Heart right ventricle (tissue), 16 donors: Measurements from ENCODE around the gene PLAU. TPM values are rescaled to one million over a fixed set of nuclear protein-coding genes. Genes with fewer than 3 reads are reported as not detected.

Source experiments
- ATAC-seq, 8 donors: fragments of 200-7000 bp; cut with Tn5 transposase; one replicate each; pipeline ENCODE4 v1.9.1; 2020; ENCODE audit warnings: mild to moderate bottlenecking in 8 of 8, moderate library complexity in 8 of 8, moderate number of reproducible peaks in 1 of 8
- DNase-seq, 2 donors: peaks; one replicate each; pipeline ENCODE4 v3.0.0-alpha.2; 2020
- H3K27ac ChIP-seq, 10 donors: fragments of 200-600 bp; sonication (generic) in 2 of 10; one replicate each; pipeline versions ENCODE4 v1.5.0 to v1.8.0; 2020 to 2022; ENCODE audit warnings: mild to moderate bottlenecking in 3 of 10
- H3K27me3 ChIP-seq, 7 donors: fragments of 200-600 bp; one replicate each; pipeline ENCODE4 v1.8.0; 2021 to 2022; ENCODE audit warnings: mild to moderate bottlenecking in 2 of 7
- H3K36me3 ChIP-seq, 9 donors: fragments of 200-600 bp; sonication (generic) in 1 of 9; one replicate each; pipeline versions ENCODE4 v1.5.0 to v1.8.0; 2020 to 2022; ENCODE audit warnings: mild to moderate bottlenecking in 2 of 9
- H3K4me1 ChIP-seq, 9 donors: fragments of 200-600 bp; sonication (generic) in 1 of 9; one replicate each; pipeline versions ENCODE4 v1.5.0 to v1.8.0; 2020 to 2022; ENCODE audit warnings: mild to moderate bottlenecking in 4 of 9
- H3K4me3 ChIP-seq, 10 donors: fragments of 200-600 bp; sonication (generic) in 2 of 10; one replicate each; pipeline versions ENCODE4 v1.5.0 to v1.8.0; 2020 to 2022; ENCODE audit warnings: mild to moderate bottlenecking in 7 of 10, moderate library complexity in 2 of 10
- H3K9me3 ChIP-seq, 11 donors: fragments of 200-600 bp in 10 of 11; sonication (generic) in 2 of 11; one replicate each; pipeline versions ENCODE4 v1.5.0 to v1.8.0; 2013 to 2022; ENCODE audit warnings: mild to moderate bottlenecking in 2 of 11, control low read depth in 1 of 11, moderate library complexity in 1 of 11
- WGBS, 2 donors: extraction: QIAGEN DNeasy Blood & Tissue Kit; methylation state at CpG; one replicate each; pipeline ENCODE4 v1.1.7; 2013; ENCODE audit warnings: inconsistent platforms in 1 of 2; 5-methylcytosine and 5-hydroxymethylcytosine counted together
- intact Hi-C, 10 donors: fragments of 100-400 bp; cut with DNase I; formaldehyde crosslinking; loops; one replicate each; pipeline versions ENCODE4 v1.11.1 to v1.14.2; 2022
- polyA plus RNA-seq, 2 donors: library from polyadenylated mRNA; stranded (reverse); fragments of 200-250 nt; gene quantifications; one replicate each; pipeline ENCODE4 v1.2.3, GENCODE V29; 2013
- total RNA-seq, 10 donors: library from RNA; stranded (reverse); fragmentation: NEBNext Ultra II Directional in 3 of 10; extraction: Animal tissue kit (Norgen Biotek cat#: 25700) in 3 of 10; gene quantifications; one replicate each; pipeline versions ENCODE4 v1.2.1 to v1.2.4, GENCODE V29; 2021 to 2023
- TF ChIP-seq, protein P1 (sequence below), 9 donors: fragments of 200-600 bp; sonication (generic) in 2 of 9; IDR thresholded peaks; one replicate each; pipeline versions ENCODE4 v1.5.0 to v1.8.0; 2021 to 2022; ENCODE audit warnings: antibody characterized with exemption in 9 of 9, mild to moderate bottlenecking in 5 of 9, moderate library complexity in 1 of 9
- donor health status: Arrhythmogenic right ventricular cardiomyopathy.
- donor health status: ischemic (EF 13 %, LVEDD 7.1; RV severe dilation, severe dysfunction).
- donor health status: healthy with polysubstance abuse.
- donor health status: DM: no; HTN: yes; CAD: no.
- donor health status: DM: no; HTN: no; CAD: no.
- donor health status: ischemic (EF 25% LVEDD 6.9; RV normal size, moderate dysfunction).
- donor health status: ischemic (EF 25% LVEDD 5.7; RV mildly dilated, moderate dysfunction).
- donor health status: healthy.
- donor health status: DM: yes; HTN: yes; CAD: no.
- donor health status: Ischemic cardiomyopathy.
- donor health status: ischemic (EF 35%, LVEDD 5.7; RV mildly dilated, moderate dysfunction).
- donor health status: nonischemic (EF 11% LVEDD 7.7; RV severe dilation, severe dysfunction).
- donor health status: DM: yes; HTN: yes; CAD: no.
- donor health status: PGD.
- donor health status: ischemic (EF 29% LVEDD 5.4; RV normal size, mild dysfunction).
- donor health status: nonischemic (EF 23%, LVEDD 6.1; RV moderate dilation, normal function).

PLAU gene
- total and polyA plus RNA-seq, 12 donors, result 4.4 to 44.3 (median 9.1) TPM

- WGBS, 2 donors, result 85 to 90% methylated on average over 4 of the region's 4 CpGs
- no peaks in the 10 kb centered on the region for H3K9me3 ChIP-seq
- peaks cover 0 to 7% (median 0%) of the 10 kb centered on the region in 7 donors for H3K27me3 ChIP-seq
- H3K4me1 ChIP-seq, result peaks cover 5 to 78% (median 40%) of the 10 kb centered on the region in 9 donors
- no peaks in the 10 kb centered on the region for H3K36me3 ChIP-seq
- peak overlapping the region in 8 of 10 donors; percentile 71 to 95 (median 82) for H3K27ac ChIP-seq
- intact Hi-C loops, result loop anchor here in 1 of 10 donors (5.0 kb wide), 1 partner anchor 37 kb away; no protein-coding TSS in a partner anchor
- ATAC-seq (no peak), DNase-seq (no peak)
- no peak overlapping the region for H3K4me3 ChIP-seq
- TF ChIP-seq, protein P1, sequence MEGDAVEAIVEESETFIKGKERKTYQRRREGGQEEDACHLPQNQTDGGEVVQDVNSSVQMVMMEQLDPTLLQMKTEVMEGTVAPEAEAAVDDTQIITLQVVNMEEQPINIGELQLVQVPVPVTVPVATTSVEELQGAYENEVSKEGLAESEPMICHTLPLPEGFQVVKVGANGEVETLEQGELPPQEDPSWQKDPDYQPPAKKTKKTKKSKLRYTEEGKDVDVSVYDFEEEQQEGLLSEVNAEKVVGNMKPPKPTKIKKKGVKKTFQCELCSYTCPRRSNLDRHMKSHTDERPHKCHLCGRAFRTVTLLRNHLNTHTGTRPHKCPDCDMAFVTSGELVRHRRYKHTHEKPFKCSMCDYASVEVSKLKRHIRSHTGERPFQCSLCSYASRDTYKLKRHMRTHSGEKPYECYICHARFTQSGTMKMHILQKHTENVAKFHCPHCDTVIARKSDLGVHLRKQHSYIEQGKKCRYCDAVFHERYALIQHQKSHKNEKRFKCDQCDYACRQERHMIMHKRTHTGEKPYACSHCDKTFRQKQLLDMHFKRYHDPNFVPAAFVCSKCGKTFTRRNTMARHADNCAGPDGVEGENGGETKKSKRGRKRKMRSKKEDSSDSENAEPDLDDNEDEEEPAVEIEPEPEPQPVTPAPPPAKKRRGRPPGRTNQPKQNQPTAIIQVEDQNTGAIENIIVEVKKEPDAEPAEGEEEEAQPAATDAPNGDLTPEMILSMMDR (IDR thresholded peaks at IDR 0.05), result no peak
Observed at GRCh38 chr10:73905256-73906020, 5.5 kb upstream of the PLAU start.

DNA sequence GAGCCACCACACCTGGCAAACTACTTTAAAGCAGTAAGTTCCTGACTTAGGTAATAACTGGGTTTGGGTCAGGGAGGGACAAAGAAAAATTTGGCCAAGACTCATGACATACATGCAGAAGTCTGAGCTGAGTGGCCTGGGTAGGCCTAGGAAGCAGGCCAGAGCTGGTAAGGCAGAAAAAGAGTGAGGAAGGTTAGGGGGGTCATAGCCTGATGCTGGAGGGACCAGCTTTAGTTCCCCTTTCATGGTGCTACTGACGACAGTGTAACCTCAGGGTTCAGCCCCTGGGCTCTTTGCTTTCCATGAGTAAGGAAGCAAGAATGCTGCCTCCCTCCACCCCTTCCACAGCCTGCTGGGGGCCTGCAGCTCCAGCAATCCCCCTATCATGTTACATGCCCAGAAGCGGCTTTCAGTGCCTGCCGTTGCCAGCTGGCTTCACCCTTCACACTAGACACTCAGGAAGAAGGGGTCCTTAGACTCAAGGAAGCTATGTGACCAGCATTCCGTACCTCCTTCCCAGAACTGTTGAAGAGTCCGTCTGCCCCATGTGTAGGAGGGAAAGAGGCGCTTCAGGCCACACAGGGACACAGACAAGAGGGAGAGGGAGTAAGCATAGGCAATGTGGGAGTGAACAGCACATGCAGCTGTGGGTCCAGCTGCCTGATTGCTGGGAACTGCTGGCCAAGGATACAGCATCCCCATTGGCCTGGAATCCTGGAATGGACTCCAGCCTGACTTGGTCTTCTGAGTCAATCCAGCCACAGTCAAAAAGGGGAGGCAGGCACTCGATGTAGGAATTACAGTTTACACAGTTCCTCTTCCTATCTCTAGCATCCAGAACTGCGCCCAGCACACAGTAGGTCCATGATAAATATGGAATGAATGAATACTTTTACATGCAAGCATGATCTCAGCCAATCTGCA is 4.1 kb upstream of the PLAU start:
- H3K27me3 ChIP-seq, result peaks cover 0 to 14% (median 0%) of the 10 kb centered on the region in 7 donors
- intact Hi-C loops, result loop anchor here in 1 of 10 donors (5.0 kb wide), 1 partner anchor 36 kb away; no protein-coding TSS in a partner anchor
- DNase-seq (peak; percentile 52 to 83), ATAC-seq (peak; percentile 68 to 80 (median 74))
- TF ChIP-seq, protein P1 (IDR thresholded peaks at IDR 0.05), result no peak
- H3K36me3 ChIP-seq, result no peaks in the 10 kb centered on the region
- peaks cover 5 to 76% (median 49%) of the 10 kb centered on the region in 9 donors for H3K4me1 ChIP-seq
- H3K4me3 ChIP-seq, result no peak overlapping the region
- WGBS, 2 donors, result 31 to 40% methylated on average over 8 of the region's 8 CpGs
- H3K27ac ChIP-seq, result peak overlapping the region; percentile 47 to 95 (median 82)
- H3K9me3 ChIP-seq, result no peaks in the 10 kb centered on the region

DNA sequence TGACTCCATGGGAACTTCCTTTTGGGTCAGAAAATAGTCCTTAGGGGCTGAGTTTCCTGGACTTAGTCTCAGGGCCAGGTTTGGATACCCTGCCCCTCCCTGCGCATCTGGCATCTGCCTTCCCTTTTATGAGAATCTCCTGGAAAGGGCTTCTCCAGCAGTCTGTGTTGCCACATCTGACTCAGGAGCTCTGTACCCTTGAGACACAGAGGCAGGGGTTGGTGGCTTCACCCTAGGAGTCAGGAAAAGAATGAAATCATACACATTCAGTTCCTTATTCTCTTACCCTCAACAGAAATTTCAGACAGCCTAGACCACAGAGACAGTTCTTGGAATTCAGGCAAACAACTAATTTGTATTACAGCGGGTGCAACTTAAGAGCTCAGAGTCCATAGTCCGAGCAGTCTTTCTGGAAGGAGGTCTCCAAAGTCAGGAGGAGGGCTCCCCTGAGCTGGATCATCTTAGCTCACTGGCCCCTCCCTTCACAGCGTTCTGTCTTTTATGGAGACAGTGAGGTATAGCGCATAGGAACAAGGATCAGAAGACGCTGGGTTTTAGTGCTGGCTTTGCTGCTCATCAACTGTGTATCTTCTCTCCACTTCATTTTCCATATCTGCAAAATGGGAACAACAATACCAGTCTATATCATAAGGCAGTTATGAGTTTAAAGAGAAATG is 3.0 kb upstream of the PLAU start:
- no peaks in the 10 kb centered on the region for H3K9me3 ChIP-seq
- TF ChIP-seq, protein P1 (IDR thresholded peaks at IDR 0.05), result no peak
- ATAC-seq (peak in 6 of 8 donors; percentile 14 to 55 (median 31)), DNase-seq (peak in 1 of 2 donors; percentile 55)
- 78 to 90% methylated on average over 6 of the region's 6 CpGs for WGBS, 2 donors
- peak overlapping the region in 1 of 10 donors; percentile 16 for H3K4me3 ChIP-seq
- peaks cover 0 to 14% (median 0%) of the 10 kb centered on the region in 7 donors for H3K27me3 ChIP-seq
- peaks cover 5 to 77% (median 49%) of the 10 kb centered on the region in 9 donors for H3K4me1 ChIP-seq
- peaks cover 0 to 3% (median 0%) of the 10 kb centered on the region in 9 donors for H3K36me3 ChIP-seq
- H3K27ac ChIP-seq, result peak overlapping the region in 9 of 10 donors; percentile 56 to 95 (median 82)
- intact Hi-C loops, result loop anchor here in 2 of 10 donors (2.0 to 5.0 kb wide), 2 partner anchors 21 to 34 kb away; no protein-coding TSS in a partner anchor
